K562 (cell line): ENCODE data around the gene WDR5B. TPM values are rescaled to one million over a fixed set of nuclear protein-coding genes. Genes with fewer than 3 reads are reported as not detected.

Experiments
- ATAC-seq: fragments of 200-7000 bp; cut with Tn5 transposase; 3 replicates; pipeline ENCODE4 v1.9.1; 2020; ENCODE audit warnings: moderate library complexity
- BruUV-seq: library from RNA; stranded (reverse); fragments of 400-500 nt; replicated peaks from 2 replicates; lab custom pipeline; 2021; lab: Mats Ljungman, UMichigan
- CTCF ChIA-PET: fragments of 300-600 bp; formaldehyde crosslinking; extraction: SDS; loops from one replicate; lab custom pipeline; 2021; ENCODE audit warnings: low intra/inter-chr PET ratio; lab: Yijun Ruan, JAX
- POLR2A ChIA-PET: fragments of 300-600, 350-650 bp; sonication (Branson Sonifier 250); formaldehyde crosslinking; extraction: SDS; loops from one replicate; lab custom pipeline; 2021; ENCODE audit warnings: antibody characterized with exemption, inconsistent platforms; lab: Yijun Ruan, JAX
- DNase-seq, 4 experiments: peaks; one replicate each; pipeline versions ENCODE4 v3.0.0 to v3.0.0-alpha.2; 2011 to 2018; ENCODE audit warnings: low spot score in 3 of 4, mixed read lengths in 3 of 4; ENCODE audit errors: extremely low read depth in 1 of 4
- FAIRE-seq: peaks from 2 replicates; lab custom pipeline; 2011; peaks lifted over from hg19 to GRCh38; lab: Jason Lieb, UNC
- H2AFZ ChIP-seq: 2 replicates; pipeline ENCODE4 v1.6.0; 2011; ENCODE audit warnings: low read depth, low read length, control low read depth, inconsistent platforms
- H3K27ac ChIP-seq: fragments of 200-600 bp; 3 replicates; pipeline ENCODE4 v1.8.0; 2011; ENCODE audit warnings: low read depth, mild to moderate bottlenecking, control low read depth, inconsistent platforms, low read length, moderate library complexity, mixed read lengths; ENCODE audit errors: extremely low read depth
- H3K27me3 ChIP-seq, 2 experiments: fragments of 300-600 bp in 1 of 2; 2 replicates in 1 of 2; 3 replicates in 1 of 2; pipeline versions ENCODE4 v1.6.0 to v1.8.0; 2011; ENCODE audit warnings: inconsistent platforms in 2 of 2, low read length in 2 of 2, mild to moderate bottlenecking in 1 of 2, mixed read lengths in 1 of 2, moderate library complexity in 1 of 2; ENCODE audit not compliant: control insufficient read depth in 2 of 2, insufficient read depth in 2 of 2
- H3K36me3 ChIP-seq: fragments of 300-600 bp; 3 replicates; pipeline ENCODE4 v1.8.0; 2011; ENCODE audit warnings: mild to moderate bottlenecking, low read length, inconsistent platforms; ENCODE audit not compliant: control insufficient read depth, insufficient read depth
- H3K4me1 ChIP-seq, 2 experiments: fragments of 200-600 bp in 1 of 2; replicated peaks in 1 of 2; 2 replicates in 1 of 2; 3 replicates in 1 of 2; pipeline versions ENCODE4 v1.5.1 to v1.8.0; 2011; ENCODE audit warnings: inconsistent platforms in 2 of 2, low read length in 2 of 2, mild to moderate bottlenecking in 1 of 2, mixed read lengths in 1 of 2, moderate library complexity in 1 of 2; ENCODE audit not compliant: control insufficient read depth in 2 of 2, insufficient read depth in 2 of 2
- H3K4me2 ChIP-seq: 2 replicates; pipeline ENCODE4 v1.6.1; 2011; ENCODE audit warnings: low read length, control low read depth, inconsistent platforms, mixed read lengths; ENCODE audit not compliant: insufficient read depth
- H3K4me3 ChIP-seq: fragments of 200-600 bp; sonication (generic), shearing (Covaris generic); 2 replicates; pipeline ENCODE4 v1.5.1; 2016; ENCODE audit warnings: control low read depth, inconsistent platforms
- H3K79me2 ChIP-seq: fragments of 200-600 bp; 3 replicates; pipeline ENCODE4 v1.8.0; 2011; ENCODE audit warnings: low read length, inconsistent platforms; ENCODE audit not compliant: control insufficient read depth, insufficient read depth
- H3K9ac ChIP-seq, 2 experiments: 2 replicates each; pipeline versions ENCODE4 v1.6.0 to v1.6.1; 2011; ENCODE audit warnings: low read depth in 2 of 2, low read length in 2 of 2, control low read depth in 1 of 2, inconsistent platforms in 1 of 2, mild to moderate bottlenecking in 1 of 2, mixed read lengths in 1 of 2; ENCODE audit not compliant: insufficient read depth in 1 of 2
- H3K9me1 ChIP-seq: one replicate; pipeline ENCODE4 v1.6.0; 2011; ENCODE audit warnings: inconsistent platforms, mild to moderate bottlenecking, low read length, moderate library complexity; ENCODE audit not compliant: control insufficient read depth, insufficient read depth
- H3K9me3 ChIP-seq: replicated peaks from 2 replicates; pipeline ENCODE4 v1.5.1; 2011; ENCODE audit warnings: low read depth, low read length, inconsistent platforms; ENCODE audit not compliant: control insufficient read depth, insufficient read depth
- H4K20me1 ChIP-seq: replicated peaks from 2 replicates; pipeline ENCODE4 v1.6.1; 2011; ENCODE audit warnings: low read length, inconsistent platforms, mixed read lengths; ENCODE audit not compliant: control insufficient read depth, insufficient read depth
- CHD4 ChIP-seq: fragments of 200-600 bp; sonication (generic); IDR thresholded peaks from 3 replicates; pipeline ENCODE4 v1.6.1; 2012; ENCODE audit warnings: low read depth, mild to moderate bottlenecking, mixed read lengths, low read length, inconsistent platforms; ENCODE audit not compliant: insufficient read depth, insufficient replicate concordance, poor library complexity, severe bottlenecking
- FOXJ3 ChIP-seq: sonication (generic); formaldehyde crosslinking; IDR thresholded peaks from 2 replicates; pipeline ENCODE4 v1.4.0; 2020; ENCODE audit warnings: mild to moderate bottlenecking, missing genetic modification reagents
- HCFC1 ChIP-seq: IDR thresholded peaks from 2 replicates; pipeline ENCODE4 v1.6.1; 2012; ENCODE audit warnings: low read depth, low read length, improper control_type of control experiment
- HOXB6 ChIP-seq: fragments of 250-450 bp; sonication (Bioruptor Pico); IDR thresholded peaks from 2 replicates; pipeline ENCODE4 v1.5.1; 2022; ENCODE audit warnings: mild to moderate bottlenecking, borderline replicate concordance
- ILF3 ChIP-seq: fragments of 450-650 bp; IDR thresholded peaks from 2 replicates; pipeline ENCODE4 v1.6.1; 2018; ENCODE audit warnings: antibody characterized with exemption, mild to moderate bottlenecking, moderate library complexity, borderline replicate concordance
- NFATC3 ChIP-seq: fragments of 450-650 bp; IDR thresholded peaks from 2 replicates; pipeline ENCODE4 v1.6.1; 2017; ENCODE audit warnings: mild to moderate bottlenecking
- NFIC ChIP-seq: fragments of 450-650 bp; IDR thresholded peaks from 2 replicates; pipeline ENCODE4 v1.6.1; 2017; ENCODE audit warnings: mild to moderate bottlenecking, inconsistent platforms
- NFIX ChIP-seq: fragments of 250-450 bp; sonication (Bioruptor Pico); IDR thresholded peaks from 2 replicates; pipeline ENCODE4 v1.4.0; 2020; ENCODE audit warnings: low read depth, mild to moderate bottlenecking, moderate library complexity
- NR2C2 ChIP-seq, 2 experiments: fragments of 200-800 bp in 1 of 2; sonication (Bioruptor generic) in 1 of 2; sonication (generic) in 1 of 2; formaldehyde crosslinking in 1 of 2; IDR thresholded peaks; 2 replicates each; pipeline versions ENCODE4 v1.6.1 to v1.8.0; 2016 to 2022; ENCODE audit warnings: mild to moderate bottlenecking in 1 of 2, missing compliant biosample characterization in 1 of 2, missing genetic modification characterization in 1 of 2, missing genetic modification reagents in 1 of 2
- PCBP1 ChIP-seq: fragments of 200-400 bp; formaldehyde crosslinking; IDR thresholded peaks from 2 replicates; pipeline ENCODE4 v1.6.1; 2018; ENCODE audit warnings: mild to moderate bottlenecking, low read depth, low read length; ENCODE audit not compliant: poor library complexity, severe bottlenecking
- RBM39 ChIP-seq: fragments of 200-400 bp; formaldehyde crosslinking; optimal IDR thresholded peaks from 2 replicates; pipeline ENCODE3; 2018; ENCODE audit warnings: low read depth, low read length
- SAP30 ChIP-seq: fragments of 200-600 bp; sonication (generic); IDR thresholded peaks from 2 replicates; pipeline ENCODE4 v1.6.1; 2012; ENCODE audit warnings: borderline replicate concordance, low read depth, mild to moderate bottlenecking, moderate library complexity, low read length, control low read depth, inconsistent platforms; ENCODE audit not compliant: insufficient read depth, poor library complexity, severe bottlenecking
- SETDB1 ChIP-seq: IDR thresholded peaks from one replicate; pipeline ENCODE4 v1.6.1; 2012; ENCODE audit warnings: low read length, control low read depth, inconsistent platforms
- SRSF7 ChIP-seq: fragments of 200-400 bp; formaldehyde crosslinking; optimal IDR thresholded peaks from 2 replicates; pipeline ENCODE3; 2017; ENCODE audit warnings: mild to moderate bottlenecking, low read depth, low read length
- ZFP36 ChIP-seq: fragments of 150-350 bp; IDR thresholded peaks from 2 replicates; pipeline ENCODE4 v1.6.1; 2018; ENCODE audit warnings: low read length, low read depth; ENCODE audit not compliant: partially characterized antibody
- ZNF146 ChIP-seq: IDR thresholded peaks from one replicate; pipeline ENCODE4 v1.6.1; 2018; ENCODE audit warnings: missing compliant biosample characterization; ENCODE audit not compliant: unreplicated experiment
- ZNF609 ChIP-seq: sonication (generic); formaldehyde crosslinking; IDR thresholded peaks from 2 replicates; pipeline ENCODE4 v1.8.1; 2023; ENCODE audit warnings: missing genetic modification reagents, mild to moderate bottlenecking, borderline replicate concordance
- ZNF717 ChIP-seq: fragments of 250-450 bp; sonication (Bioruptor Pico); IDR thresholded peaks from 2 replicates; pipeline ENCODE4 v1.5.0; 2021
- WGBS: fragments of 100-300 bp; shearing (Covaris generic); methylation state at CpG from one replicate; pipeline ENCODE4 v1.1.6; 2016; ENCODE audit warnings: low coverage, mixed read lengths; ENCODE audit not compliant: insufficient coverage; ENCODE audit errors: missing lambda C conversion rate; 5-methylcytosine and 5-hydroxymethylcytosine counted together
- in situ Hi-C: fragments of 300-500 bp; cut with MboI; formaldehyde crosslinking; loops from 4 replicates; pipeline ENCODE4 v1.15.0; 2018; ENCODE audit warnings: inconsistent platforms, mixed read lengths
- intact Hi-C: fragments of 100-400 bp; cut with micrococcal nuclease; formaldehyde crosslinking; loops from 2 replicates; pipeline ENCODE4 v1.14.2; 2022
- polyA plus RNA-seq, 8 experiments: library from polyadenylated mRNA; depleted of rRNA in 4 of 8; stranded (reverse) in 5 of 8; unstranded in 3 of 8; fragments of >200 nt; fragmentation: Nextera tagmentation in 2 of 8; fragmentation: Illumina TruSeq in 1 of 8; extraction: Ambion mirVana in 2 of 8; extraction: Trizol in 1 of 8; gene quantifications; 2 replicates each; pipeline versions ENCODE4 v1.2.1 to v1.2.3, GENCODE V29; 2011 to 2014; ENCODE audit warnings: inconsistent platforms in 1 of 8, missing spikeins in 1 of 8
- total RNA-seq, 7 experiments: library from RNA; depleted of rRNA in 6 of 7; stranded (reverse); fragments of >200 nt in 6 of 7; fragmentation: Illumina TruSeq in 2 of 7; extraction: Trizol in 2 of 7; gene quantifications; 2 replicates each; pipeline versions ENCODE4 v1.2.1 to v1.2.3, GENCODE V29; 2011 to 2021; ENCODE audit warnings: low replicate concordance in 1 of 7

The WDR5B gene
- total and polyA plus RNA-seq, 9 of the 15 experiments (the other 6 are each of a cell fraction or from before 2014, with no cell fraction given) = 2.8 to 10.1 (median 4.2) TPM

- peak; percentile 43 to 67 (median 53) for DNase-seq
- WGBS = 7% methylated on average over 9 of the region's 10 CpGs
- H3K27ac ChIP-seq = peak overlapping the region; percentile 90
- FAIRE-seq = no peak
- POLR2A ChIA-PET = interaction anchor here (0.6 to 1.4 kb wide), 4 partner anchors 7 to 268 kb away, joined by 3 read pairs; no protein-coding TSS in a partner anchor
- CTCF ChIA-PET = no interaction called here
- ATAC-seq = peak; percentile 66
- peak overlapping the region; percentile 65 to 87; a peak in 3 of 4 replicates for H3K9ac ChIP-seq
- H3K9me3 ChIP-seq = no peaks in the 10 kb centered on the region
- H2AFZ ChIP-seq = peak overlapping the region; percentile 76
- no peaks in the 10 kb centered on the region for H4K20me1 ChIP-seq
- H3K36me3 ChIP-seq = peaks cover 33% of the 10 kb centered on the region; the same call in 2 of the 3 replicates
- intact Hi-C loops = no loop called here
- no peaks in the 10 kb centered on the region for H3K9me1 ChIP-seq
- in situ Hi-C loops = no loop called here
- peak overlapping the region; percentile 60 for H3K4me3 ChIP-seq
- peaks cover 45% of the 10 kb centered on the region for H3K79me2 ChIP-seq
- H3K27me3 ChIP-seq = no peaks in the 10 kb centered on the region
- peak overlapping the region; percentile 90 for H3K4me2 ChIP-seq
- H3K4me1 ChIP-seq = peaks cover 0 to 4% of the 10 kb centered on the region in 2 experiments; a peak in 2 of 5 replicates
- TSS peak; percentile 71 for BruUV-seq
- TF ChIP-seq SRSF7 (no peak), ILF3 (no peak), ZNF146 (CRISPR knock-in tag) (no peak), FOXJ3 (CRISPR knock-in tag) (no peak), NFIC (0 out of 2 replicates have a peak, but pooled peaks have one; percentile 33), SETDB1 (no peak), PCBP1 (no peak), NFIX (CRISPR knock-in tag) (no peak), ZNF609 (CRISPR knock-in tag) (no peak), HCFC1 (no peak), ZFP36 (no peak), NFATC3 (no peak), ZNF717 (CRISPR knock-in tag) (no peak), HOXB6 (CRISPR knock-in tag) (no peak), CHD4 (no peak), NR2C2 (CRISPR knock-in tag; IDR thresholded peaks at IDR 0.05) (no peak), NR2C2 (tag; IDR thresholded peaks at IDR 0.05) (no peak), SAP30 (peak; percentile 48), RBM39 (no peak)
These were observed 638 bp downstream of the WDR5B start for GRCh38 chr3:122415104-122415744.
